GM13976 (cell line): Measurements from ENCODE around the gene DYNC2LI1.

Source experiments
- DNase-seq: peaks from one replicate; pipeline ENCODE4 v3.0.0; 2012; ENCODE audit warnings: low spot score
- in situ Hi-C: fragments of 300-500 bp; cut with MboI; formaldehyde crosslinking; loops from one replicate; pipeline ENCODE4 v1.12.0; 2022; ENCODE audit warnings: low sequenced_read_pairs, mixed read lengths, inconsistent platforms; ENCODE audit not compliant: unreplicated experiment
- TF ChIP-seq, protein P1 (sequence below): IDR thresholded peaks from 2 replicates; pipeline ENCODE4 v1.5.1; 2012; ENCODE audit warnings: borderline replicate concordance, mild to moderate bottlenecking; ENCODE audit not compliant: insufficient read depth; ENCODE audit errors: extremely low read depth, missing control alignments, control extremely low read depth

The DYNC2LI1 gene

DNA sequence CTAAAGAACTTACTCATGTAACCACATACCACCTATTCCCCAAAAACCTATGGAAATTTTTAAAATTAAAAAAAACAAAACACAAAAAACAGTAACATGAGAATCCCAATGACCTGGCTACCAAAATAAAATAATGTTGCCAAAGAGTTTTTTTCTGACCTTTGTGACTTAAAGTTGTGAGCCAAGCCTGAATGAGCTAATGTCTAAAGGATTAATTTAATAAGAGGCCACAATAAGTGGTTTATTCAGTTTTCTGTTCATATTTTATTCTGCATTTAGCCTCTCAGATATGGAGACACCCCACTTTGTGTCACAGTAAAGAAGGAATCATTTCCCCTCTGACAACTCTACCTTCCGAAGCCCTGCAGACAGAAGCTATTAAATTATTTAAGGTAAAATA is 42.6 kb upstream of the DYNC2LI1 start:
- TF ChIP-seq, protein P1, sequence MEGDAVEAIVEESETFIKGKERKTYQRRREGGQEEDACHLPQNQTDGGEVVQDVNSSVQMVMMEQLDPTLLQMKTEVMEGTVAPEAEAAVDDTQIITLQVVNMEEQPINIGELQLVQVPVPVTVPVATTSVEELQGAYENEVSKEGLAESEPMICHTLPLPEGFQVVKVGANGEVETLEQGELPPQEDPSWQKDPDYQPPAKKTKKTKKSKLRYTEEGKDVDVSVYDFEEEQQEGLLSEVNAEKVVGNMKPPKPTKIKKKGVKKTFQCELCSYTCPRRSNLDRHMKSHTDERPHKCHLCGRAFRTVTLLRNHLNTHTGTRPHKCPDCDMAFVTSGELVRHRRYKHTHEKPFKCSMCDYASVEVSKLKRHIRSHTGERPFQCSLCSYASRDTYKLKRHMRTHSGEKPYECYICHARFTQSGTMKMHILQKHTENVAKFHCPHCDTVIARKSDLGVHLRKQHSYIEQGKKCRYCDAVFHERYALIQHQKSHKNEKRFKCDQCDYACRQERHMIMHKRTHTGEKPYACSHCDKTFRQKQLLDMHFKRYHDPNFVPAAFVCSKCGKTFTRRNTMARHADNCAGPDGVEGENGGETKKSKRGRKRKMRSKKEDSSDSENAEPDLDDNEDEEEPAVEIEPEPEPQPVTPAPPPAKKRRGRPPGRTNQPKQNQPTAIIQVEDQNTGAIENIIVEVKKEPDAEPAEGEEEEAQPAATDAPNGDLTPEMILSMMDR, result no peak
- in situ Hi-C loops, result no loop called here

GRCh38 chr2:43736637-43737036 is 37.2 kb upstream of the DYNC2LI1 start:
- in situ Hi-C loops, result no loop called here
- TF ChIP-seq, protein P1, result no peak
- no peak for DNase-seq

More for the DNA sequence above, 42.6 kb upstream of the DYNC2LI1 start:
- no peak for DNase-seq

DNA sequence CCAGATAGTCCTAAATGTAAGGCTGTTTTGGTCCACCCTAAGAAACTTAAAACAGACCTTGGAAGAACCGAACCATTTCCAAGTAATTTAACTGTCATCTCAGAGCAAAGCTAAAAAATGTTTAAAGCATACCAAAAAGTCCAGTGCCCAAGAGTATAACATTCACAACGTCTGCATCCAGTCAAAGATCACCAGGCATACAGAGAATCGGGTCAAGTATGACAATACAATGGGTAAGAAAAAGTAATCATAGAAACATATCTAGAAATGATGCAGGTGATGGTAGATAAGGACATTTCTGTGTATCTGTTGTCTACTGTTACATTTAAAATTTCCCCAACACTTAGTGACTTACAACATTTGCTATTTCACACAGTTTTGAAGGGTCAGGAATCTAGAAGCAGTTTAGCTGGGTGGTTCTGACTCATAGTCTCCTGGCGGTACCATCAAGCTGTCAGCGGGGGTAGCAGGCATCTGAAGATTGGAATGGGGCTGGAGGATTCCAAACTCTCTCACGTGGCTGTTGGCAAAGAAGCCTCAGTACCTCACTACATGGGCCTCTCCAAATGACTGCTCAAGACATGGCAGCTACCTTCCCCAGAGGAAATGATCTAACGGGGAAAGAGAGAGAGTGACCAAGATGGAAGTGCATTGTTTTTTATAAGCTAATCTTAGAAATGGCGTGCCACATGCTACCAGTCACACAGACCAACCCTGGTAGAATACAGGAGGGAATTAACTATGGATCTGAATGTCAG is 36.6 kb upstream of the DYNC2LI1 start:
- DNase-seq, result no peak
- in situ Hi-C loops, result no loop called here
- TF ChIP-seq, protein P1, result no peak

GRCh38 chr2:43737855-43738254 is 36.0 kb upstream of the DYNC2LI1 start:
- TF ChIP-seq, protein P1, result no peak
- DNase-seq, result no peak
- in situ Hi-C loops, result no loop called here

GRCh38 chr2:43738257-43738656 is 35.6 kb upstream of the DYNC2LI1 start:
- DNase-seq, result no peak
- TF ChIP-seq, protein P1, result no peak
- in situ Hi-C loops, result no loop called here

GRCh38 chr2:43743706-43744105 is 30.1 kb upstream of the DYNC2LI1 start:
- TF ChIP-seq, protein P1, result no peak
- in situ Hi-C loops, result no loop called here
- no peak for DNase-seq

DNA sequence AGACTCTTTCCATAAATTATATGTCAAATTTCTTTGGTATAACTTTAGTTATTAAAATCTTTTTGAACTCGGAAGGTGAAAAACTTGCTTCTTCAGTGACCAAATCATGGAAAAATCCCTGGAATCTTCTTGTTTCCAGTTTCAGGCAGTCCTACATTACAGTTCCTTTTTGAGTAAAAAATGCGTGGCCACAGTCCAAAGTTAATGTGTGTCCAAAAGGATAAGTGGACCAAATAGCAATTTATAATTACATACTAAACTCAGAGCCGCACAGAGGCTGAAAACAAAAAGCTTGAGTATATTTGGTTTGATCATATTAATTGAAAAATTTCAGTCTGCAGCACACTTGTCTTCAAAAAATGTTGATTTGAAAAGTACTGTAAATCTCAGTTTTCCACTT is 28.4 kb upstream of the DYNC2LI1 start:
- in situ Hi-C loops, result no loop called here
- no peak for DNase-seq
- TF ChIP-seq, protein P1, result no peak
